Neural progenitor cell (in vitro differentiated cells): ENCODE measurements around the gene HBG2.

Source experiments
- CTCF ChIP-seq: fragments of 200-600 bp; sonication (generic); IDR thresholded peaks from 2 replicates; pipeline ENCODE4 v1.5.1; 2017; ENCODE audit warnings: antibody characterized with exemption, mild to moderate bottlenecking
- EZH2 ChIP-seq: fragments of 200-600 bp; sonication (generic); IDR thresholded peaks from 2 replicates; pipeline ENCODE4 v1.6.1; 2017; ENCODE audit warnings: antibody characterized with exemption, mild to moderate bottlenecking, moderate library complexity
- EZH2phosphoT487 ChIP-seq: fragments of 200-600 bp; sonication (generic); IDR thresholded peaks from 2 replicates; pipeline ENCODE4 v1.6.1; 2017; ENCODE audit warnings: antibody characterized with exemption

GRCh38 chr11:5241458-5241857, 13.1 kb downstream of the HBG2 start:
- TF ChIP-seq CTCF (no peak), EZH2 (no peak), EZH2phosphoT487 (no peak)
